ENCODE data around the gene LGALS4.

DNA sequence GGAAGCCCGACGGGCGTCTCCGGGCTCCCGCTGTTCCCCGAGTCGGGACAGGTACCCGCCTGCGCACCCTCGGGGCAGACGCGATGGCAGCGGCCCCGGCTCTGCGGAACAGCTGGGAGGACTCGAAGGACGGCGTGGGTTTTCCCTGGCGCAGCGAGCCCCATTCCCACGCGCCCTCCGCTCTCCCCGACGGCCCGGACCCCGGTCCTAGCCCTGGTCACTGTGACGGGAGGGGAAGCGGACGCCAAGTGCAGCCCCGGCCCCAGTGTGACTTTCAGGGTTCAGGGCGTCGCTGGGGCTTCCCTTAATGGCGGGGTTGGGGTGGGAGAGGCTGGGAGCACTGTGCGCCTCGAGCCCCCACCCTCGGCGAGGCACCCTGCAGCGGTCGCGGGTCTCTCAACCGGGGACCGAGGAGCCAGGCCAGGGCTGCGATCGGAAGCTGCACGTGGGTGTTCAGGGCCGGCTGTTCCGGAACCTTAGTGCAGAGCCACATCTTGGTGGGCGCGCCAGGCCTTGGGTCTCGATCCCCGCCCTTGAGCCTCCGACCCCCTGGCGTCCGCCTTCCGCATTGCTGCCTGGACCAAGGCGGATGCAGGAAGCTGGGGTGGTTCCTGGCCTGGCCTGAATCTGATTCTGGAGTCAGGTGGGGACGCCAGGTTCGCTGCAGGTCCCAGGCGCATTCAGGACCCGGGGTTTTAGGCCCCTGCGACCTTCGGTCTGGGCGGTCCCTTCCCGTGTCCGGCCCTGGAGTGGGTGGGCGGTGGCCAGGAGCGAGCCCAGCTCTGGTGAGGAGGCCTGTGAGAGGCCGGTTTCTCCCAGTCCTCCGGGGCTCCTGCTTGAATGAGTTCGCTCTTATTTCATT, 20.3 kb downstream of the LGALS4 start:
- no peak for TF ChIP-seq EZH2 (IDR thresholded peaks at IDR 0.05; ENCODE audit: borderline replicate concordance, low read length)
- TF ChIP-seq, protein P1, sequence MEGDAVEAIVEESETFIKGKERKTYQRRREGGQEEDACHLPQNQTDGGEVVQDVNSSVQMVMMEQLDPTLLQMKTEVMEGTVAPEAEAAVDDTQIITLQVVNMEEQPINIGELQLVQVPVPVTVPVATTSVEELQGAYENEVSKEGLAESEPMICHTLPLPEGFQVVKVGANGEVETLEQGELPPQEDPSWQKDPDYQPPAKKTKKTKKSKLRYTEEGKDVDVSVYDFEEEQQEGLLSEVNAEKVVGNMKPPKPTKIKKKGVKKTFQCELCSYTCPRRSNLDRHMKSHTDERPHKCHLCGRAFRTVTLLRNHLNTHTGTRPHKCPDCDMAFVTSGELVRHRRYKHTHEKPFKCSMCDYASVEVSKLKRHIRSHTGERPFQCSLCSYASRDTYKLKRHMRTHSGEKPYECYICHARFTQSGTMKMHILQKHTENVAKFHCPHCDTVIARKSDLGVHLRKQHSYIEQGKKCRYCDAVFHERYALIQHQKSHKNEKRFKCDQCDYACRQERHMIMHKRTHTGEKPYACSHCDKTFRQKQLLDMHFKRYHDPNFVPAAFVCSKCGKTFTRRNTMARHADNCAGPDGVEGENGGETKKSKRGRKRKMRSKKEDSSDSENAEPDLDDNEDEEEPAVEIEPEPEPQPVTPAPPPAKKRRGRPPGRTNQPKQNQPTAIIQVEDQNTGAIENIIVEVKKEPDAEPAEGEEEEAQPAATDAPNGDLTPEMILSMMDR (IDR thresholded peaks at IDR 0.05; ENCODE audit: low read length), result peak; percentile 29; the same call in 1 of the 2 replicates
